ENCODE results near the gene SLC35D2. TPM values are rescaled to one million over a fixed set of nuclear protein-coding genes. Genes with fewer than 3 reads are reported as not detected.

SLC35D2 gene
- 22.6 TPM for total RNA-seq

DNA sequence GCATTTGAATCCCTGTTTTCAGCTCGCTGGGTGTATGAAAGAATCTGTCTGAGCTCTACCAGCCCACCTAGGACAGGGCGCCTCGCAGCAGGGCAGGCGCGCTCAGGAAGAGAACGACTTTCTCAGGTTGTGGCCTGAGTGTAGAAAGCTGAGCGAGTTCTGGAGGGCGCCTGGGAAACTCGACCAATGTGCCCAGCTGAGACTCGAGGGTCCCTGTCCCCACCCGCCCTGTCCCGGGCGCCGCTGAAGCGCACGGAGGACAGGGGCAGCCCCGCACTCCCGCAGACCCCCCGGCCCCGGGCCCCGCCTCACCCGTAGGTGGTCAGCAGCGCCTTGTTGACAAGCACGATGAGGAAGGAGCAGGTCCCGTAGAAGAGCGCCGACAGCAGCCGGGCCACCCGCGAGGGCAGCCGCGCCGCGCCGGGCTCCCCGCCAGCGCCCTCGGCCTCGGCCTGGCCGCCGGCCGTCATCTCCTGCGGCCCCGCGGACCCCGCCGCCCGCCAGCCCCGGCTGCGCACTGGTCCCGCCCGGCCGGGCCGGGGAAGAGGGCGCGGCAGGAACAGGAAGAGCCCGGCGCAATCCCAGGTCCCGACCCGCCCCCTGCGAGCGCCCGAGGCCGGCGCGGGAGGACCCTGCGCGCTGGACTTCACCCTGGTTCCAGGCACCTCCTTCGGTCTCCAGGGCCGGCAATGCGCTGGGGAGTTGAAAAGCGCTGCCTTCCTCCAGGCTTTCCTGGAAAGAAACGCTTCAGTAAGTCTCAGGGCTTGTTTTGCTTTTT, at the start of gene SLC35D2:
Gene SLC35D2, minus strand, starts transcription at position 547 of the 778 bp plus-strand sequence. Its CDS starts 77 bp downstream, at position 470.

DNA sequence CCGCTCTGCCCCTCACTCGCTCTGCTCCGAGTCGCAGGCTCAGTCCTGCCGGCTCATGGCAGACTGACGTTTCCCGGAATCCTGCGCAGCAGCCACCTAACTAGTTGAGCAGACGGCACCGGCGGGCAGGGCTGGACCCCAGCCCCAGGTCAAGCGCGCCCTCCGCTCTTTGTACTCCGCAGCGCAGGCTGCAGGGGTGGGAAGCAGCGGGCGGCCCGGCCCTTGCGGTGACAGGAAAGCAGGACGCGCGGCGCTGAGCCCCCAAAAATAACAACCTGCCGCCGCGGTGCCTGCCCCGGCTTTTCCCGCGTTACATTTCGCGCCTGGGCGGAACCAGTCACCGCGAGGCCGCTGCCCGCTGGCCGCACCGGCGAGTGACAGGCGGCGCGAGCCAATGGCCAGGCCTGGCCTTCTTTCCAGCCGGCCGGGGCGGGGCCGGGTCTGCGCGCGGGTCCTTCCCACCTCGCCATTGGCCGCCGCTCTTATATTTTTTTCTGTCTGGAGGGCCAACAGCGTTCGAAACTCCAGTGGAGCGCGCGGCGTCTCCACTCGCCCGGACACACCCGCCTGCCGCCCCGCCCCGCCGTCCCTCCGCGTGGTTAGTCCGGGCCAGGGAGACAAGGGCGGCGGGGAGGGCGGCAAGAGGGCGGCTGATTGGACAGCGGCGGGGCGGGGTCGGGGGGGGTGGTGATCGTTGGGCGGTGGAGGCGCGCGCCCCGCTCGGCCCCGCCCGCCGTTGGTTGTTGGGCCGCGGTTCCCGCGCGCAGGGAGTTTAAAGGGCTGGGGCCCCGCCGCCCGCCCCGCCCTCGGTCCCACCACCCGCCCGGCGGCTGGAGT, 34.8 kb upstream of the SLC35D2 start, which contains the start of gene ZNF367:
Gene ZNF367, minus strand, starts transcription at position 288 of the 837 bp plus-strand sequence. CDS start 338 bp downstream, outside the sequence.

DNA sequence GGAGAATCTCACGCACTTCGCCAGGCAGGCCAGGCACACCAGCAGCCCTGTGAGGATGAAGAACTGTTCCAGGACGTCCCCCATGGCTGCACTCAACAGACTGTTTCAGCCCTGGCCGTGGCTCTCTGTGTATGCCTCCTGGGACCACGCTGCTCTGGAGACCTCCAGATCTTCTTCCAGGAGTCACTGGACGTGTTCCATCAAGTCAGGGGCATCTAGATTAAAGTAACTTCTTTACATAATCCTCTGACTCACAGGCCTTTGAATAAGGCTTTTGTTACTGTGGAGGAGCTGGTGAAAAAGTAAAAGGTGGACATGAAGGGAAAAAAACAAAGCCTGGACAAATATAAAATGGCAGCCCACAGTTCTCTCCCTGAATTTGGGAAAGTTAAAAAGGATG, 81.5 kb downstream of the SLC35D2 start, which contains the start of gene HSD17B3:
Gene HSD17B3, minus strand, starts transcription at position 156 of the 400 bp plus-strand sequence. Its CDS starts 72 bp downstream, at position 84.

Other genes starting within 250 kb of the SLC35D2 start
- gene HSD17B3, start 81.5 kb downstream of the SLC35D2 start, total RNA-seq, result 0.82 TPM
- gene ZNF367, start 34.7 kb upstream of the SLC35D2 start, total RNA-seq, result 15.4 TPM
- 18.0 TPM for gene HABP4, start 66.5 kb upstream of the SLC35D2 start, total RNA-seq
- gene CDC14B, start 236.1 kb upstream of the SLC35D2 start, total RNA-seq, result 38.2 TPM